GM18511 (cell line): Measurements from ENCODE around the gene MED12L.

Experiments used
- ATAC-seq: cut with Tn5 transposase; IDR thresholded peaks from one replicate; pipeline ENCODE4 v1.9.1; 2021; ENCODE audit warnings: mild to moderate bottlenecking, moderate library complexity; ENCODE audit not compliant: unreplicated experiment

Gene MED12L

GRCh38 chr3:151174351-151174750 is 88.9 kb downstream of the MED12L start:
- ATAC-seq: no peak

DNA sequence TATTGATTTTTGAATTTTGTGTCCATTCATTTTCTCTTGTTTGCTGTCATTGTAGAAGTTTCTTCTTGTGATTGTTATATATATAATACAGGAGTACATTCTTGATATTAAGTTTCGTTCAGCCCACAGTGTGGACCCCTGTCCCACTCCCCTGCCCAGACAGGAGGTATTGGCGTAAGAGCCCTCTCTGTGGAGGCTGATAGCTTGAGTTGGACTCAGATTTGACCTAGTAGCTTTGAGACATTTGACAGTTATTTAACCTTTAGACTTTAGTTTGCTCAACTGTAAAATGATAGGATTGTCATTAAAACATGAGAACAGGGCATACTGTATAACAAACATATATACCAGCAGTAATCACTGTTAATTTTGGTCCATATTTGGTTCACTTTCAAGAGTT is 90.5 kb downstream of the MED12L start:
- ATAC-seq: no peak

GRCh38 chr3:151178208-151178845 is 92.9 kb downstream of the MED12L start:
- no peak for ATAC-seq

- no peak for ATAC-seq
Observed at GRCh38 chr3:151182349-151183079, 97.0 kb downstream of the MED12L start.

GRCh38 chr3:151183265-151183671 is 97.8 kb downstream of the MED12L start:
- no peak for ATAC-seq

DNA sequence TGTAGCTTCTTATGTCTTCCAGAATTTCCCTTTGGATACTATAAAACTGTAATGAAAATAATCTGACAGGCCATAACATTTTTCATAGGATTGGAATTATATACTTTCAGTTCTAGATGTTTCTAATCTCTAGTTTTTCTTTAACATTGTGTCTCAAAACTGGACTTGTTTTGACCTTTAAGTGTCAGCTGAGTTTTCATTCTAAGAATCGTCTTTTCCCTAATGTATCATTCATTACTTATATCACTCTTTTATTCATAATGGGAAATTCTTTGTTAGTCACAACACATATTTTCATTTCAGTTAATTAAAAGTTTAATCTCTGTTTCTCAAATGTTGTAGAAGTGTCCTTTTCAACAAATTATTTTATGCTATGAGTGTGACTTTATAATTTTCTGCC is 105.6 kb downstream of the MED12L start:
- ATAC-seq: no peak

GRCh38 chr3:151192545-151192944 is 107.1 kb downstream of the MED12L start:
- ATAC-seq: no peak

GRCh38 chr3:151195826-151196225 is 110.4 kb downstream of the MED12L start:
- no peak for ATAC-seq

DNA sequence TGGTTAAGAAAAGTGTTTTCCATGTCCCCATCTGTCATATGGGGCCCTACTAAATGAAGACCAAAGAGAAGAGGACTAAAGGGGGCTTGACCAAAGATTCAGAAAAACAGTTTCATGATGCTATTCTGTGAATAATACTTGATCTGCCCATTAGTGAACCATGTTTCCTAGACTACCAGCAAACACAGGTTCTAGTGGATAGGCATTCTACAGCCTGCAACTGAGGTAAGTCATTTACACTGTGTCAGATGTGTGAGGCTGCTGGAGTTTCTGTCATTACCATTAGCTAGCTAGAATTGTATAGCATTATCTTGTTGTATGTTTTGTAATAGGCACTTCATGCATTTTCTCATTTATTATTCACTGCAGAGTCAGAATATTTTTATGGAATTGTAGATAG is 111.0 kb downstream of the MED12L start:
- ATAC-seq: no peak

- ATAC-seq: no peak
Observed at GRCh38 chr3:151197228-151197627, 111.8 kb downstream of the MED12L start.

GRCh38 chr3:151197981-151198767 is 112.7 kb downstream of the MED12L start:
- ATAC-seq: no peak

DNA sequence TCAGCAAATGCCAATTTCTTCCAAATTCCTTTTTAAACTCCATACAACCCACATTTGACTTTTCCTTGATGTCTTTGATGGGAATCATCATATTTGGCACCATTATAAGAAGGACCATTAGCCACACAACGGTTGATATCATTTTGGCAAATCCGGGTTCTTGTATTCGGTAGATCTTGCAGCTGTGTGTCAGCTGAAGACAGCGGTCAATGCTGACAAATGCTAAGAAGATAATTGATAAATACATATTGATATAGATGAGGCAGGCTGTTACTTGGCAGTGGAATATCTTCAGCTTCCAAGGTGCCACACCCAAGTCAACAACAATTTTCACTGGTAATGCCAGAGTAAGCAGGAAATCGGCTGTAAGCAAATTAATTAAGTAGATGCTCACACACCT is 113.4 kb downstream of the MED12L start:
- ATAC-seq: no peak

DNA sequence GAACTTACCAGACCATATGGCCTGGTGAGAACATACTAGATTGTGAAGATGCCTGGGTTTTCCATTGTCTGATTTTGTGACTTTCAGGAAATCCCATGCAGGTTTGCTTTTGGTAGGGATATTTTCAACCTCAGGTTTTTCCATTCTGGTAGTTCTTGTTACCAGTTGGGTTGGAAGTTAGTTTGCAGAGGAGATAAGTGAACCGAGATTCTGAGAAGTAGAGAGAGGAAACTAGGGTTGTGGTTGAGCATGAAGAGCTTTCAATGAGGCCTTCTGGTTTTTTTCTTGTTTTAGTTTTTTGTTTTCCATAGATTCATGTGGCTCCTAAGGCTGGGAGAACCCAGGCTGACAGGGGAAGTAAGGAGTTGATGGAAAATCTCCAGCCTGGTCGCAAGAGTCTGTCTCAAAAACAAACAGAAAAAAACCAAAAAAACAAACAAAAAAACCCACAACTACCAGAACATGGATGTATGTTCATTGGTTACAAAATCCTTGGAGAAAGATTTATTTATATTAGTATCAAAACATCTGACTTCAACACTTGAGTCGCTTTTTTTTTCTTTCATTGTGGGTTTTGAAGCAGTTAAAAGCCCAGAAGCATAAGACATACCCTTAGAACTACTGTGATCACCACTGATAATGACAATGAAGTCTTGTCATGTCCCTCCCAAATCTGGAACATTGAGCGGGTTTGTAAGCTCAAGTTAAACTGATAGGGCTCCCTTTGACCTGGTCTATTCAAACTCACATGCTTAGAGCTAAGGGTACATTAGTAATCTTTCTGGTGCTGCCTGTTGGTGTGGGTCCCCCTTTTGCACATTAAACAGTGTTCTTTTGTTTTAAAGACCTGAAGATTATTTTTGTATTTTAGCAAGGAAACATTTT is 114.3 kb downstream of the MED12L start:
- ATAC-seq: no peak

- ATAC-seq: no peak
Observed at GRCh38 chr3:151200586-151200985, 115.1 kb downstream of the MED12L start.

GRCh38 chr3:151201051-151201730 is 115.7 kb downstream of the MED12L start:
- no peak for ATAC-seq

DNA sequence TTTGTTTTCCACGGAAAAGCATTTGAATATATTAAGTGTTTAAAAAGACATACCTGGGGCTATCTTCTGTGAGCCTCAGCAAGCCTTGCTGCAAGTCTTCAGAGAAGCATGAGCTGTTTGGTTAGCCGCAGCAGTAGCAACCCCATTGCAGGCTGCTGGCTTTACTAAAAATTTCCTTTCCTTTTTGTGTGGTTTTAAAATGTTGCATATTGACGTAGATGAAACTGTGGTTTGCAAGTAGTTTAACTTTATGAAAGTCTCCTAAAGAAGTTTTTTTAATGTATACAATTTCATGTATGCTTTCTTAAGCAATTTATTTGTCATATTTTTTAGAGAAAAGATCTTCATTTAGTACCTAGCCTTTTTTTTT is 117.6 kb downstream of the MED12L start, which contains the start of gene GPR171:
Gene GPR171 (minus strand): TSS at position 166 of the 370 bp plus-strand sequence. CDS start 3,830 bp downstream, outside the sequence.
- ATAC-seq: peak; percentile 84

- ATAC-seq: no peak
Observed at GRCh38 chr3:151204530-151205402, 119.3 kb downstream of the MED12L start.

DNA sequence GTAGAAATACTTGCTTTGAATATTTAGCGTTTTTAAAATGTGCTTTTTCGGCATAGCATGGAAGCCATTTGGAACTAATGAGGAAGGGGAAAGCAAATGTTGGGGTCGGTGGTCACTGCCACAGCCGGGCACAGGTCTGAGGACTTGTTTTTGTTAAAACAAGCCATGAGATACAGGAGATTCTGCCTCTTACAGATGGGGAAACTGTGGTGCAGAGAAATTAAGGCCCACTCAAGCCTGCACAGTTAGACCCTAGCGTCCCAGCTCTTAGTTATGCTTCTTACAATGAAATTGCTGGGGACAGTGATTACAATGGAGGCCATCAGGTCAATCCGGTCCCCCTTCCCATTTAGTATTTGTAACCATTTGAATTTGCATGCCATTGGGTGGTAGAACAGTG is 120.0 kb downstream of the MED12L start:
- no peak for ATAC-seq

DNA sequence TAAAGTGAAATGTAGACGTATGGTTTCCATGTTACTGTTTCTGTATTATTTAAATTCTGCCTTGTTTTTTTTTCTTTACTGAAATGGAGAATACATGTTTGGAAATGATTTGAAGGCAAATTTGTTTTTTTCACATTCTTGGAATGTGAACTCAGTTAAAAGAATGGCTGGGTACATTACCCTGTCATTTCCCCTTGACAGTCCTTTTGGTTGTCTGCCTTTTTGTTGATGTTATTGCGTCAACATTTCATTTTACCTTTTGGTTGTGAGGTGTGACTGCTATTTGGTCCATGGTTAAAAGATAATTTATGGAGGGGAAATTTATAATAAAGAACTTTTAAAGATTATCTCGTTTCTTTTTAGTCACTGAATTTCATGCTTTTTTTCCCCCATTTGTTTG is 120.7 kb downstream of the MED12L start:
- no peak for ATAC-seq
